Upper lobe of right lung (tissue), 1 donor: ENCODE measurements around the gene TMEM200C. TPM values are rescaled to one million over a fixed set of nuclear protein-coding genes. Genes with fewer than 3 reads are reported as not detected.
A peak's percentile ranks its signal among the peaks of the same experiment; 100 is the strongest.
"Not testable (repeated sequence)": the region's sequence is repeated elsewhere in the genome, so short reads cannot be mapped to it uniquely, and the experiment has no call there.

Experiments used
- ATAC-seq: fragments of 200-7000 bp; cut with Tn5 transposase; one replicate; pipeline ENCODE4 v1.9.1; 2020; ENCODE audit warnings: mild to moderate bottlenecking, moderate library complexity
- DNase-seq: peaks from one replicate; pipeline ENCODE4 v3.0.0-alpha.2; 2020
- H3K27ac ChIP-seq: fragments of 200-600 bp; one replicate; pipeline ENCODE4 v1.8.0; 2022
- H3K27me3 ChIP-seq: fragments of 200-600 bp; one replicate; pipeline ENCODE4 v1.8.0; 2022; ENCODE audit warnings: mild to moderate bottlenecking
- H3K36me3 ChIP-seq: fragments of 200-600 bp; one replicate; pipeline ENCODE4 v1.8.0; 2022
- H3K4me1 ChIP-seq: fragments of 200-600 bp; one replicate; pipeline ENCODE4 v1.8.0; 2022
- H3K4me3 ChIP-seq: fragments of 200-600 bp; one replicate; pipeline ENCODE4 v1.8.0; 2022; ENCODE audit warnings: mild to moderate bottlenecking
- H3K9me3 ChIP-seq: fragments of 200-600 bp; one replicate; pipeline ENCODE4 v1.8.0; 2022
- intact Hi-C: fragments of 100-400 bp; cut with DNase I; formaldehyde crosslinking; loops from one replicate; pipeline ENCODE4 v1.11.0; 2022
- total RNA-seq: library from RNA; stranded (reverse); fragmentation: NEBNext Ultra II Directional; extraction: Animal tissue kit (Norgen Biotek cat#: 25700); gene quantifications from one replicate; pipeline ENCODE4 v1.2.1, GENCODE V29; 2021
- TF ChIP-seq, protein P1 (sequence below): fragments of 200-600 bp; IDR thresholded peaks from one replicate; pipeline ENCODE4 v1.8.0; 2022; ENCODE audit warnings: antibody characterized with exemption
- donor health status: DM: no; HTN: yes; CAD: no; lungs with severe emphysema.

The TMEM200C gene
- total RNA-seq, 1 donor from 2014 or later = 0.41 TPM

DNA sequence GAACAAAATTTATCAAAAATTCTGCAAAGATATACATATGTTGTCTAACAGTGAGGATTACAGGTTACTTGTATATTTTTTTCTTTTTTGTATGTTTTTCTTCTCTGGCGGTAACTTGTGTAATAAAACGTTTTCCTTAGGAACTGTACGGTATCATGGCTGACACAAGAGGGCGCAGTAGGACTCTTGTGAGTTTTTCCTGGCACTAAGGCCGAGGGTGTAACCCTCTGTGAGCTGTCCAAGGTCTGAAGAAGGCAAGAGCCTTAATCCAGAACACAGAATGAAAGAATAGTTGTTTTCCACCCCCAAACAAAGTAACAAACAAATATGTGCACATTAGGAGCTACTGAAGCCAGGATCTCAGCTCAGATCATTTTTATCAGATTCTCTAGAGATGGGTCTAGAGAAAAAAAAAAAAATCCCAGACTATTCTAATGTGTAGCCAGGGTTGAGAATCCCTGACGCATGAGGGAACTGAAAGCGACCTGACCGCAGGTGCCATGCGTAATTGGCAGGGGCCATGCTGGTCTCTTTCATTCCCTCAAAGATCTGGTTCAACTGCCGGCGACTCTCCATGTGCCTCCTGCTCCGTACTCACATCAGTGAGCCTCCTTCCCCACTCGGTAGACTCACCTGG lies 27.0 kb downstream of the TMEM200C start:
- Histone ChIP-seq H3K27ac (no peak overlapping the region), H3K9me3 (no peaks in the 10 kb centered on the region), H3K4me3 (no peak overlapping the region), H3K27me3 (no peaks in the 10 kb centered on the region), H3K36me3 (no peaks in the 10 kb centered on the region), H3K4me1 (no peaks in the 10 kb centered on the region)
- TF ChIP-seq, protein P1, sequence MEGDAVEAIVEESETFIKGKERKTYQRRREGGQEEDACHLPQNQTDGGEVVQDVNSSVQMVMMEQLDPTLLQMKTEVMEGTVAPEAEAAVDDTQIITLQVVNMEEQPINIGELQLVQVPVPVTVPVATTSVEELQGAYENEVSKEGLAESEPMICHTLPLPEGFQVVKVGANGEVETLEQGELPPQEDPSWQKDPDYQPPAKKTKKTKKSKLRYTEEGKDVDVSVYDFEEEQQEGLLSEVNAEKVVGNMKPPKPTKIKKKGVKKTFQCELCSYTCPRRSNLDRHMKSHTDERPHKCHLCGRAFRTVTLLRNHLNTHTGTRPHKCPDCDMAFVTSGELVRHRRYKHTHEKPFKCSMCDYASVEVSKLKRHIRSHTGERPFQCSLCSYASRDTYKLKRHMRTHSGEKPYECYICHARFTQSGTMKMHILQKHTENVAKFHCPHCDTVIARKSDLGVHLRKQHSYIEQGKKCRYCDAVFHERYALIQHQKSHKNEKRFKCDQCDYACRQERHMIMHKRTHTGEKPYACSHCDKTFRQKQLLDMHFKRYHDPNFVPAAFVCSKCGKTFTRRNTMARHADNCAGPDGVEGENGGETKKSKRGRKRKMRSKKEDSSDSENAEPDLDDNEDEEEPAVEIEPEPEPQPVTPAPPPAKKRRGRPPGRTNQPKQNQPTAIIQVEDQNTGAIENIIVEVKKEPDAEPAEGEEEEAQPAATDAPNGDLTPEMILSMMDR = peak; percentile 78
- ATAC-seq = peak; percentile 98
- no peak for DNase-seq
- intact Hi-C loops = no loop called here

DNA sequence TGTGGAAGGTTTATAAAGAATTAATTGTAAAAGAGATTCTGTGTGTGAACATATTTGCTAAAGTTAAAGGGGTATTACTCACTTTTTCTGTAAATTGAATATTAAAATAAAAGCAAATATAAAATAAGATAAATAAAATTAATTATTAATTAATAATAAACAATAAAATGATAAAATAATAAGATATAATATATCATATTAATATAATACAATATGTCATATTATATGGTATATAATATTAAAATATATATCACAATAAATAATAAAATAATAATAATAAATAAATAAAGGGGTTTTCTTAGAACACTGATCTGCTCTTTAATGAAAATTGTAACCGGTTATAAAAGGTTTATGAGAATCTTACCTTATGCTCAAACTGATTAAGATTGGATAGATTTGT lies 29.8 kb downstream of the TMEM200C start:
- H3K27me3 ChIP-seq = no peaks in the 10 kb centered on the region
- no peak overlapping the region for H3K4me3 ChIP-seq
- no peak overlapping the region for H3K27ac ChIP-seq
- ATAC-seq (no peak), DNase-seq (no peak)
- TF ChIP-seq, protein P1 = no peak
- no peaks in the 10 kb centered on the region for H3K36me3 ChIP-seq
- peaks cover 5% of the 10 kb centered on the region for H3K9me3 ChIP-seq
- H3K4me1 ChIP-seq = no peaks in the 10 kb centered on the region
- intact Hi-C loops = no loop called here

DNA sequence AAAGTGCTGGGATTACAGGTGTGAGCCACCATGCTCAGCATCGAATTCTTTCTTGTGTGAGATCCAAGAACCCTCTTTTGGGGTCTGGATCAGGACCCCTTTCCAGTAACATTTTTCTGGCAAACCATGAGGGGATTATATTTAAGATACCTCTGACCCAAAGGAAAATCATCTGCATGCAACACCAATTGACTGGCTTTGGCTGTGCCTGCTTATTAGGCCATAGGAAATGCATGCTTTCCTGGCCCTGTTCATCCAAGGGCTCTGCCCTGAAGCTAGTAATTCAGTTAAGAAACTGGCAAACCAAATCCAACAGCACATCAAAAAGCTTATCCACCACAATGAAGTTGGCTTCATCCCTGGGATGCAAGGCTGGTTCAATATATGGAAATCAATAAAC lies 33.2 kb downstream of the TMEM200C start:
- H3K4me1 ChIP-seq, H3K36me3 ChIP-seq, ATAC-seq, DNase-seq, H3K9me3 ChIP-seq, H3K4me3 ChIP-seq, H3K27me3 ChIP-seq, intact Hi-C loops, H3K27ac ChIP-seq: not testable (repeated sequence)

DNA sequence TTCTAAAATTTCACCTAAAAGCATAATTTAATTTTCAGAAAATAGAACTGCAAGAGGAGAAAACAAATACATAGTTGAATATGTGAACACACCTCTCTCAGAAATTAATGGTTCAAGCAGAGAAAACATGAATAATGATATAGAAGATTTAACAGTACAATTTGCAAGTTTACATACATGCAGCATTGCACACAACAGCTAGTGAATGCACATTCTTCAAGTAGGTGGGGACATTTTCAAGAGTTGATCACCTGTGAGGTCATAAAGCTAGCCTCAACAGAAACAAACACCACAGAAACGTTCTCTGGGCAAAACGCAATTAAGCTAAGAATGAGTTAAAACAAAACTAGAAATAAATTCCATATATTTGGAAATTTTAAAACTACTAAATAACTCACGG lies 38.1 kb downstream of the TMEM200C start:
- Histone ChIP-seq H3K36me3 (no peaks in the 10 kb centered on the region), H3K9me3 (peaks cover 5% of the 10 kb centered on the region), H3K4me3 (no peak overlapping the region), H3K4me1 (no peaks in the 10 kb centered on the region), H3K27ac (no peak overlapping the region), H3K27me3 (peaks cover 10% of the 10 kb centered on the region)
- DNase-seq (no peak), ATAC-seq (no peak)
- TF ChIP-seq, protein P1 = no peak
- intact Hi-C loops = no loop called here

DNA sequence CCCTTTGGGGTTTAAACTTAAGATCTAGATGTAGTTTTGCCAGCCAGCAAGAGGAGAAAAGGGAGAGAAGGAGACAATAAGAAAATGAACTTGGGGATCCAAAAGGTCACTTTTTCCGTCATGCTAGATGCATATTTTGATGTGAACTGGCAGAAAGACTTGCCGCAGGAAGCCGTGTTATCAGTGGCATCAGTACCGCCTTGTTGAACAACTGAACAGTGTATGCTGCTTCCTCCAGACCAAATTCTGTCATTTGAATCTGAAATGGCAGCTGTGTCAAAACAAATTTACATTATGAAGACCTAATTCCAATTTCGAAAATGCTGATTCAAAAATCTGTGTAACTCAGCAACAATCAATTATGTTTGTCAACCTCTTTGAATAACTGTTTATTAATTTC lies 42.1 kb downstream of the TMEM200C start:
- Histone ChIP-seq H3K9me3 (no peaks in the 10 kb centered on the region), H3K4me1 (no peaks in the 10 kb centered on the region), H3K27ac (no peak overlapping the region), H3K36me3 (no peaks in the 10 kb centered on the region), H3K27me3 (peaks cover 29% of the 10 kb centered on the region), H3K4me3 (no peak overlapping the region)
- DNase-seq (no peak), ATAC-seq (no peak)
- intact Hi-C loops = no loop called here
- TF ChIP-seq, protein P1 = no peak

DNA sequence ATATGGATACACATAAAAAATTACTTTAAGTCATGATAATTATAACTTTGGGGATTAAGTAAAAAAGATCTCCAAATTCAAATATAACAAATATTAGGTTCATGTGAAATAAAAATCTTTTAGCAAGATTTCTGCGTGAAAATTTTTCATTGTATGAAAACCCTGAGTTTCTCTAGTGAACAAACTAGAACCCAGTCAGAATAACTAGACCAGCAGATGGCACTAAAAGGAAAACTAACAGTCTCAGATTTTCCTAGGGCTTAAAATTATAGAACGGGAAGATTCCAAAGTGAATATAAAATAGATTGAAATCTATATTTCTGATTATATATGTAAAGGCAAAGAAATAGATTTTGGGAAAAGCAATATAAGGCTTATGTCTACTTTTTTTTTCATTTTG lies 43.3 kb downstream of the TMEM200C start:
- ATAC-seq (no peak), DNase-seq (no peak)
- no peak overlapping the region for H3K4me3 ChIP-seq
- H3K4me1 ChIP-seq = no peaks in the 10 kb centered on the region
- no peaks in the 10 kb centered on the region for H3K36me3 ChIP-seq
- TF ChIP-seq, protein P1 = peak; percentile 15
- no peaks in the 10 kb centered on the region for H3K9me3 ChIP-seq
- H3K27me3 ChIP-seq = peaks cover 29% of the 10 kb centered on the region
- intact Hi-C loops = no loop called here
- H3K27ac ChIP-seq = no peak overlapping the region
